Endodermal cell (in vitro differentiated cells): ENCODE measurements around the gene FBXL17. TPM values are rescaled to one million over a fixed set of nuclear protein-coding genes. Genes with fewer than 3 reads are reported as not detected.

ENCODE experiments used
- DNase-seq: peaks from one replicate; pipeline ENCODE4 v3.0.0-alpha.2; 2017
- H3K27ac ChIP-seq: 2 replicates; pipeline ENCODE4 v1.5.1; 2013; ENCODE audit warnings: mild to moderate bottlenecking, low read depth, low read length, moderate library complexity
- H3K27me3 ChIP-seq: 2 replicates; pipeline ENCODE4 v1.6.1; 2013; ENCODE audit warnings: mild to moderate bottlenecking, low read length, moderate library complexity; ENCODE audit not compliant: insufficient read depth, control insufficient read depth, poor library complexity, severe bottlenecking
- H3K36me3 ChIP-seq: 2 replicates; pipeline ENCODE4 v1.7.0; 2013; ENCODE audit warnings: mild to moderate bottlenecking, low read length, moderate library complexity; ENCODE audit not compliant: control insufficient read depth, insufficient read depth
- H3K4me1 ChIP-seq: one replicate; pipeline ENCODE4 v1.7.0; 2013; ENCODE audit warnings: low read length; ENCODE audit not compliant: control insufficient read depth, insufficient read depth
- H3K4me3 ChIP-seq: 2 replicates; pipeline ENCODE4 v1.5.1; 2013; ENCODE audit warnings: mild to moderate bottlenecking, low read length, moderate library complexity
- H3K9ac ChIP-seq: 2 replicates; pipeline ENCODE4 v1.6.1; 2013; ENCODE audit warnings: mild to moderate bottlenecking, low read length, moderate library complexity; ENCODE audit not compliant: poor library complexity, severe bottlenecking; ENCODE audit errors: extremely low read depth
- H3K9me3 ChIP-seq: 2 replicates; pipeline ENCODE4 v1.6.1; 2013; ENCODE audit warnings: mild to moderate bottlenecking, low read length, moderate library complexity; ENCODE audit not compliant: control insufficient read depth
- H3K27ac Mint-ChIP-seq: 2 replicates; pipeline ENCODE4 v1.8.0; 2020; ENCODE audit warnings: mixed read lengths
- H3K27me3 Mint-ChIP-seq: 2 replicates; pipeline ENCODE4 v1.8.0; 2021; ENCODE audit warnings: mild to moderate bottlenecking, mixed read lengths; ENCODE audit not compliant: insufficient read depth
- H3K36me3 Mint-ChIP-seq: 2 replicates; pipeline ENCODE4 v1.8.0; 2020; ENCODE audit warnings: low read depth, mixed read lengths
- H3K4me1 Mint-ChIP-seq: 2 replicates; pipeline ENCODE4 v1.8.0; 2020; ENCODE audit warnings: mixed read lengths
- H3K4me3 Mint-ChIP-seq: 2 replicates; pipeline ENCODE4 v1.8.0; 2020; ENCODE audit warnings: mild to moderate bottlenecking, moderate library complexity, mixed read lengths
- H3K9me3 Mint-ChIP-seq: 2 replicates; pipeline ENCODE4 v1.8.0; 2020; ENCODE audit warnings: mild to moderate bottlenecking, mixed read lengths
- WGBS, 2 experiments: methylation state at CpG; one replicate each; pipeline versions ENCODE4 v1.1.5 to v1.1.7; 2013; ENCODE audit warnings: missing lambda C conversion rate in 2 of 2, mixed read lengths in 1 of 2; ENCODE audit not compliant: insufficient coverage in 1 of 2, insufficient read length in 1 of 2; 5-methylcytosine and 5-hydroxymethylcytosine counted together
- total RNA-seq, 2 donors: library from RNA; stranded (reverse); fragmentation: NEBNext Ultra II Directional in 1 of 2; extraction: Animal tissue kit (Norgen Biotek cat#: 25700) in 1 of 2; gene quantifications; 2 replicates in 1 of 2; 3 replicates in 1 of 2; pipeline ENCODE4 v1.2.1, GENCODE V29; 2021
- TF ChIP-seq, protein P1 (sequence below): fragments of 200-600 bp; sonication (generic); conservative IDR thresholded peaks from 2 replicates; pipeline ENCODE4 v1.5.0; 2021; ENCODE audit warnings: antibody characterized with exemption, mild to moderate bottlenecking

FBXL17 gene
- total RNA-seq, 2 donors from 2014 or later = 7.4 to 8.6 TPM

DNA sequence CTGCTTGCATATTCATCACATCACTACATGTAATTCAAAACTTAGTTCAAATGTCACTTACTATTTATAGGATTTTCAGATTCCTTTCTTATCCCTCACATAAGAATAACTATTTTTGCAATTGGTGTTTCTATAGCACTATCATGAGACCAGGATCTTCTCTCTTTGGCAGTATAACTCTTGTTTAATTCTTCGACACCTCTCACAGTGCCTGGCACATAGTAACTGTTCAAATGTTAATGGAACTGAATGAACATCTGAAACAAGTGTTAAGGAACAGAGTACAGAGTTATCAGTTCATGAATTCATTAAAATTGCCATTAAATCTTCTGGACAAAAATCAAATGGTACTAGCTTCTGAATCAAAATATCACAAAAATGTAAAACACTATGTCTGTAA is 40.0 kb downstream of the FBXL17 start:
- WGBS, 2 experiments = 100% methylated on average over 1 of the region's 1 CpG

DNA sequence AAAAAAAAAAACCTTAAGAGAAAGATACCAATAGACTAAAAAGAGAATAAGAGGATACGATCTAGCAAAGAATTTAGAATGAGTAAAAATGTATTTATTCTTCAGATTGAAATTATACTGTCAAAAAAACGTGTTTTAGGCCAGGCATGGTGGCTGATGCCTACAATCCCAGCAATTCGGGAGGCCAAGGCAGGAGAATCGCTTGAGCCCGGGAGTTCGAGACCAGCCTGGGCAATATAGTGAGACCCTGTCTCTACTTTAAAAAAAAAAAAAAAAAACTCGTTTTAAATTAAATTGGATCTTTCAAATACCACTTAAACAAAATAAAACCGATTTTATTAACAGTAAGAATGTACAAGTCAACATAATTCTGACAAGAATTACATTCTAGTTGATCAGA is 41.8 kb downstream of the FBXL17 start:
- Histone ChIP-seq H3K4me1 (peaks cover 3% of the 10 kb centered on the region), H3K27me3 (no peaks in the 10 kb centered on the region), H3K36me3 (peaks cover 7% of the 10 kb centered on the region), H3K9ac (no peak overlapping the region), H3K4me3 (no peak overlapping the region), H3K27ac (no peak overlapping the region), H3K9me3 (no peaks in the 10 kb centered on the region)
- TF ChIP-seq, protein P1, sequence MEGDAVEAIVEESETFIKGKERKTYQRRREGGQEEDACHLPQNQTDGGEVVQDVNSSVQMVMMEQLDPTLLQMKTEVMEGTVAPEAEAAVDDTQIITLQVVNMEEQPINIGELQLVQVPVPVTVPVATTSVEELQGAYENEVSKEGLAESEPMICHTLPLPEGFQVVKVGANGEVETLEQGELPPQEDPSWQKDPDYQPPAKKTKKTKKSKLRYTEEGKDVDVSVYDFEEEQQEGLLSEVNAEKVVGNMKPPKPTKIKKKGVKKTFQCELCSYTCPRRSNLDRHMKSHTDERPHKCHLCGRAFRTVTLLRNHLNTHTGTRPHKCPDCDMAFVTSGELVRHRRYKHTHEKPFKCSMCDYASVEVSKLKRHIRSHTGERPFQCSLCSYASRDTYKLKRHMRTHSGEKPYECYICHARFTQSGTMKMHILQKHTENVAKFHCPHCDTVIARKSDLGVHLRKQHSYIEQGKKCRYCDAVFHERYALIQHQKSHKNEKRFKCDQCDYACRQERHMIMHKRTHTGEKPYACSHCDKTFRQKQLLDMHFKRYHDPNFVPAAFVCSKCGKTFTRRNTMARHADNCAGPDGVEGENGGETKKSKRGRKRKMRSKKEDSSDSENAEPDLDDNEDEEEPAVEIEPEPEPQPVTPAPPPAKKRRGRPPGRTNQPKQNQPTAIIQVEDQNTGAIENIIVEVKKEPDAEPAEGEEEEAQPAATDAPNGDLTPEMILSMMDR = no peak
- H3K36me3 Mint-ChIP-seq = no peaks in the 10 kb centered on the region
- peaks cover 6% of the 10 kb centered on the region for H3K4me1 Mint-ChIP-seq
- 88 to 94% methylated on average over 5 to 8 of the region's 8 CpGs for WGBS, 2 experiments
- no peak overlapping the region for H3K4me3 Mint-ChIP-seq
- H3K9me3 Mint-ChIP-seq = no peaks in the 10 kb centered on the region
- no peak for DNase-seq
- no peaks in the 10 kb centered on the region for H3K27me3 Mint-ChIP-seq
- no peak overlapping the region for H3K27ac Mint-ChIP-seq

More for the DNA sequence above, 40.0 kb downstream of the FBXL17 start:
- H3K4me3 Mint-ChIP-seq = no peak overlapping the region
- no peak for DNase-seq
- H3K9me3 ChIP-seq = no peaks in the 10 kb centered on the region
- H3K27me3 Mint-ChIP-seq = no peaks in the 10 kb centered on the region
- no peak overlapping the region for H3K4me3 ChIP-seq
- H3K36me3 ChIP-seq = peaks cover 7% of the 10 kb centered on the region
- TF ChIP-seq, protein P1 = no peak
- no peak overlapping the region for H3K9ac ChIP-seq
- H3K27ac ChIP-seq = no peak overlapping the region
- peaks cover 3% of the 10 kb centered on the region for H3K4me1 ChIP-seq
- no peaks in the 10 kb centered on the region for H3K36me3 Mint-ChIP-seq
- H3K9me3 Mint-ChIP-seq = no peaks in the 10 kb centered on the region
- H3K4me1 Mint-ChIP-seq = peaks cover 6% of the 10 kb centered on the region
- H3K27me3 ChIP-seq = no peaks in the 10 kb centered on the region
- no peak overlapping the region for H3K27ac Mint-ChIP-seq

DNA sequence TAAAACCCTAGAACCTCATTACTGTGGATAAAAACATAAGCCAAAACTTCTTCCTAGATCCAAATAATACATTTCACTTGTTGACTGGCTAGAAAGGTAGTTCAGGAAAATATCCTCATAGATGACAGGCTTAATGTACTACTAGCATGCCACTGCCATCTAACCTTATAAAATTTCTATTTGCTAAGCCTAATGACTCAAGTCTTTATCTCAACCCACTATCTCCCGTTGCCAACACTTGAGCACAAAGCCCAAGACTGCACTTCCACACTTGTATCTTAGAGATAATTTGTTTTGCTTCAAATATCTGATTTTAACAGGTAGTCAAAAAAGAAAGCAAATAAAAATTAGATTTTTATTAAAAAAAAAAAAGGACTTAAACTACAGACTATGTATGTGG is 42.7 kb downstream of the FBXL17 start:
- H3K4me3 ChIP-seq = no peak overlapping the region
- H3K9me3 ChIP-seq = no peaks in the 10 kb centered on the region
- peaks cover 3% of the 10 kb centered on the region for H3K4me1 ChIP-seq
- no peak overlapping the region for H3K27ac ChIP-seq
- H3K9ac ChIP-seq = no peak overlapping the region
- Mint-ChIP-seq H3K27ac (no peak overlapping the region), H3K27me3 (no peaks in the 10 kb centered on the region), H3K4me1 (peaks cover 6% of the 10 kb centered on the region), H3K36me3 (no peaks in the 10 kb centered on the region), H3K9me3 (no peaks in the 10 kb centered on the region), H3K4me3 (no peak overlapping the region)
- H3K36me3 ChIP-seq = peaks cover 7% of the 10 kb centered on the region
- H3K27me3 ChIP-seq = no peaks in the 10 kb centered on the region
- WGBS, 2 experiments = 64% methylated on average over 1 of the region's 1 CpG; no CpG with 5 or more reads in 1 of the 2 experiments
- DNase-seq = no peak
- TF ChIP-seq, protein P1 = no peak
